ENCODE results near the gene P4HTM.

- TF ChIP-seq POLR2A (IDR thresholded peaks at IDR 0.05; ENCODE audit: low read depth, low read length) = no peak
- TF ChIP-seq TAF1 (IDR thresholded peaks at IDR 0.05; ENCODE audit: low read depth, low read length) = no peak
- TF ChIP-seq POLR2AphosphoS5 (IDR thresholded peaks at IDR 0.05; ENCODE audit: low read depth, low read length) = no peak
- TF ChIP-seq PAX5 (IDR thresholded peaks at IDR 0.05; ENCODE audit: insufficient read depth, low read length, severe bottlenecking) = no peak
These were observed 19.5 kb upstream of the P4HTM start for GRCh38 chr3:48970586-48970985.

Data from GM12891 (cell line).